Measurements from ENCODE around the gene CLDN5. TPM values are rescaled to one million over a fixed set of nuclear protein-coding genes. Genes with fewer than 3 reads are reported as not detected.

The CLDN5 gene
- polyA plus RNA-seq, 1 donor from 2014 or later, result 0.66 TPM

DNA sequence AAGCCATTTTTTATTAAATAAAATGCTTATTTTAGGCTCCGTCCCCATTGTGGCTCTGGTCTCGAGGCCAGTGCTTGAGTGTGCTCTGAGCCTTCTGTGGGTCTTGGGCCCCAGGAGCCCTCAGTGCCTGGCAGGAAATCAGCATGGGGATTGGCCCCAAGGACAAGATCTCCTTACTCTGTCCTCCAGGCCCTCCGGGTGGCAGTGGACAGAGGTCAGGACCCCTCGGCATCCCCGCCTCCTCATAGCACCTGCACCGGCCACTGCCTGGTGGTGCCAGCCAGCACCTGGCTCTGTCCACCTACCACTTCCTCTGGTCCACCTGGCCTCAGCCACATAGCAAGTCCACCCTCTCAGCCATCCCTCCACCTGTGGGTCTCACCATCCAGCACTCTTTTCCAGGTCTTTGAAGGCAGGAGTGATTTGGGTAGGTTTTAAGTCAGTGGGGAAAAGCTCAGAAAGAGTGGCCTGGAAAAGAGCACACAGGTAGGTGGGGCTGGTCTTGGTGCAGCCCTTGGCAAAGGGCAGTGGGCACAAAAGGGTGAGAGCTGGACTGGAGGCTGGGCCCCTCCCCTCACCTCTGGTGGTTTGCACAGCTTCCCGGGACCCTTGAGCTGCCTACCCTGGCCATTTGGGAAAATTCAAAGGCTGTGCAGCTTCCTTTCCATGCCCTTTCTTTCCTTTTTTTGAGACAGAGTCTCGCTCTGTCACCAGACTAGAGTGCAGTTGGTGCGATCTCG, 3.5 kb downstream of the CLDN5 start:
- no peak overlapping the region for H2AFZ ChIP-seq (ENCODE audit: low read depth, low read length)
- H3K36me3 ChIP-seq (ENCODE audit: insufficient read depth, low read length), result no peaks in the 10 kb centered on the region
- TF ChIP-seq, protein P1, sequence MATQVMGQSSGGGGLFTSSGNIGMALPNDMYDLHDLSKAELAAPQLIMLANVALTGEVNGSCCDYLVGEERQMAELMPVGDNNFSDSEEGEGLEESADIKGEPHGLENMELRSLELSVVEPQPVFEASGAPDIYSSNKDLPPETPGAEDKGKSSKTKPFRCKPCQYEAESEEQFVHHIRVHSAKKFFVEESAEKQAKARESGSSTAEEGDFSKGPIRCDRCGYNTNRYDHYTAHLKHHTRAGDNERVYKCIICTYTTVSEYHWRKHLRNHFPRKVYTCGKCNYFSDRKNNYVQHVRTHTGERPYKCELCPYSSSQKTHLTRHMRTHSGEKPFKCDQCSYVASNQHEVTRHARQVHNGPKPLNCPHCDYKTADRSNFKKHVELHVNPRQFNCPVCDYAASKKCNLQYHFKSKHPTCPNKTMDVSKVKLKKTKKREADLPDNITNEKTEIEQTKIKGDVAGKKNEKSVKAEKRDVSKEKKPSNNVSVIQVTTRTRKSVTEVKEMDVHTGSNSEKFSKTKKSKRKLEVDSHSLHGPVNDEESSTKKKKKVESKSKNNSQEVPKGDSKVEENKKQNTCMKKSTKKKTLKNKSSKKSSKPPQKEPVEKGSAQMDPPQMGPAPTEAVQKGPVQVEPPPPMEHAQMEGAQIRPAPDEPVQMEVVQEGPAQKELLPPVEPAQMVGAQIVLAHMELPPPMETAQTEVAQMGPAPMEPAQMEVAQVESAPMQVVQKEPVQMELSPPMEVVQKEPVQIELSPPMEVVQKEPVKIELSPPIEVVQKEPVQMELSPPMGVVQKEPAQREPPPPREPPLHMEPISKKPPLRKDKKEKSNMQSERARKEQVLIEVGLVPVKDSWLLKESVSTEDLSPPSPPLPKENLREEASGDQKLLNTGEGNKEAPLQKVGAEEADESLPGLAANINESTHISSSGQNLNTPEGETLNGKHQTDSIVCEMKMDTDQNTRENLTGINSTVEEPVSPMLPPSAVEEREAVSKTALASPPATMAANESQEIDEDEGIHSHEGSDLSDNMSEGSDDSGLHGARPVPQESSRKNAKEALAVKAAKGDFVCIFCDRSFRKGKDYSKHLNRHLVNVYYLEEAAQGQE (IDR thresholded peaks at IDR 0.05; ENCODE audit: borderline replicate concordance), result no peak
- TF ChIP-seq POLR2AphosphoS5 (IDR thresholded peaks at IDR 0.05), result no peak
- no peak for TF ChIP-seq EP300 (conservative IDR thresholded peaks at IDR 0.05; ENCODE audit: poor library complexity, severe bottlenecking)
- no peak for TF ChIP-seq RAD21 (conservative IDR thresholded peaks at IDR 0.05)
- TF ChIP-seq, protein P2, sequence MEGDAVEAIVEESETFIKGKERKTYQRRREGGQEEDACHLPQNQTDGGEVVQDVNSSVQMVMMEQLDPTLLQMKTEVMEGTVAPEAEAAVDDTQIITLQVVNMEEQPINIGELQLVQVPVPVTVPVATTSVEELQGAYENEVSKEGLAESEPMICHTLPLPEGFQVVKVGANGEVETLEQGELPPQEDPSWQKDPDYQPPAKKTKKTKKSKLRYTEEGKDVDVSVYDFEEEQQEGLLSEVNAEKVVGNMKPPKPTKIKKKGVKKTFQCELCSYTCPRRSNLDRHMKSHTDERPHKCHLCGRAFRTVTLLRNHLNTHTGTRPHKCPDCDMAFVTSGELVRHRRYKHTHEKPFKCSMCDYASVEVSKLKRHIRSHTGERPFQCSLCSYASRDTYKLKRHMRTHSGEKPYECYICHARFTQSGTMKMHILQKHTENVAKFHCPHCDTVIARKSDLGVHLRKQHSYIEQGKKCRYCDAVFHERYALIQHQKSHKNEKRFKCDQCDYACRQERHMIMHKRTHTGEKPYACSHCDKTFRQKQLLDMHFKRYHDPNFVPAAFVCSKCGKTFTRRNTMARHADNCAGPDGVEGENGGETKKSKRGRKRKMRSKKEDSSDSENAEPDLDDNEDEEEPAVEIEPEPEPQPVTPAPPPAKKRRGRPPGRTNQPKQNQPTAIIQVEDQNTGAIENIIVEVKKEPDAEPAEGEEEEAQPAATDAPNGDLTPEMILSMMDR (IDR thresholded peaks at IDR 0.05; ENCODE audit: poor library complexity, severe bottlenecking), result no peak
- TF ChIP-seq SMC3 (conservative IDR thresholded peaks at IDR 0.05; ENCODE audit: poor library complexity), result no peak
- TF ChIP-seq TAF1 (IDR thresholded peaks at IDR 0.05; ENCODE audit: low read depth), result no peak
- TF ChIP-seq EZH2 (IDR thresholded peaks at IDR 0.05; ENCODE audit: borderline replicate concordance, insufficient read depth, low read length, poor library complexity, severe bottlenecking), result no peak
- no peak for TF ChIP-seq MXI1 (conservative IDR thresholded peaks at IDR 0.05; ENCODE audit: poor library complexity, severe bottlenecking)
- H3K9me2 ChIP-seq (ENCODE audit: insufficient read depth, low read length), result no peaks in the 10 kb centered on the region
- no peaks in the 10 kb centered on the region for H3F3A ChIP-seq (ENCODE audit: insufficient read depth, low read length, poor library complexity, severe bottlenecking)
- H3K27ac ChIP-seq (ENCODE audit: low read length), result no peak overlapping the region
- H3K9ac ChIP-seq (ENCODE audit: low read length), result no peak overlapping the region
- no peak overlapping the region for H3K4me3 ChIP-seq (ENCODE audit: low read length)
- H3K9me3 ChIP-seq (ENCODE audit: low read length), result no peaks in the 10 kb centered on the region
- H3K27me3 ChIP-seq (ENCODE audit: insufficient read depth, low read depth, low read length), result peaks cover 41% of the 10 kb centered on the region
- H3K4me2 ChIP-seq (ENCODE audit: low read length), result no peak overlapping the region
- H3K79me2 ChIP-seq (replicated peaks; ENCODE audit: insufficient read depth, low read length), result no peaks in the 10 kb centered on the region
- no peaks in the 10 kb centered on the region for H4K20me1 ChIP-seq (ENCODE audit: insufficient read depth)

DNA sequence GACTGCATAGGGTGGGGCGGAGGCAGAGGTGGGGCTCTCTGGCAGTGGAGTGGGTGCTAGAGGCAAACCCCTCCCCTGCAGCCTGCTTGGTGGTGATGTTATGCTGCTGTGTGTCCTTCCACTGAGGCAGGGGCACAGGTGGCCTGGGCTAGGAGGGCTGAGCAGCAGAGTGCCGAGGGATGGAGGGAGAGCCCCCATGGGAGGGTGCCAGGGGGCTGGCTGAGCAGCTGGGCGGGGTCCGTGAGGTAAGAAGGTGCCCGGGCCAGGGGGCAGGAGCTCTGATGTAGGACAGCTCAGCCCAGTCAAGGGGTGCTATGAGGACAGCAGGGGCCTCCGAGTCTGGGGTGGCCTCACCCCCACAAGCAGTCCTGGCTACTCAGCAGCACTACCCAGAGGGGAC, 4.2 kb downstream of the CLDN5 start:
- Histone ChIP-seq H3K27me3 (ENCODE audit: insufficient read depth, low read depth, low read length) (peaks cover 34% of the 10 kb centered on the region), H3K9me2 (ENCODE audit: insufficient read depth, low read length) (no peaks in the 10 kb centered on the region), H3K4me3 (ENCODE audit: low read length) (no peak overlapping the region), H3K79me2 (replicated peaks; ENCODE audit: insufficient read depth, low read length) (no peaks in the 10 kb centered on the region), H3K9me3 (ENCODE audit: low read length) (no peaks in the 10 kb centered on the region), H3F3A (ENCODE audit: insufficient read depth, low read length, poor library complexity, severe bottlenecking) (no peaks in the 10 kb centered on the region), H4K20me1 (ENCODE audit: insufficient read depth) (no peaks in the 10 kb centered on the region), H3K27ac (ENCODE audit: low read length) (no peak overlapping the region), H3K36me3 (ENCODE audit: insufficient read depth, low read length) (no peaks in the 10 kb centered on the region), H3K9ac (ENCODE audit: low read length) (no peak overlapping the region), H2AFZ (ENCODE audit: low read depth, low read length) (no peak overlapping the region), H3K4me2 (ENCODE audit: low read length) (no peak overlapping the region)
- TF ChIP-seq MXI1 (conservative IDR thresholded peaks at IDR 0.05; ENCODE audit: poor library complexity, severe bottlenecking) (no peak), RAD21 (conservative IDR thresholded peaks at IDR 0.05) (no peak), EP300 (conservative IDR thresholded peaks at IDR 0.05; ENCODE audit: poor library complexity, severe bottlenecking) (no peak), SMC3 (conservative IDR thresholded peaks at IDR 0.05; ENCODE audit: poor library complexity) (no peak), TAF1 (IDR thresholded peaks at IDR 0.05; ENCODE audit: low read depth) (no peak), EZH2 (IDR thresholded peaks at IDR 0.05; ENCODE audit: borderline replicate concordance, insufficient read depth, low read length, poor library complexity, severe bottlenecking) (no peak), POLR2AphosphoS5 (IDR thresholded peaks at IDR 0.05) (no peak)
- TF ChIP-seq, protein P1 (IDR thresholded peaks at IDR 0.05; ENCODE audit: borderline replicate concordance), result no peak
- TF ChIP-seq, protein P2 (IDR thresholded peaks at IDR 0.05; ENCODE audit: poor library complexity, severe bottlenecking), result no peak
